Measurements from ENCODE around the gene FOXO3B. TPM values are rescaled to one million over a fixed set of nuclear protein-coding genes. Genes with fewer than 3 reads are reported as not detected.
"Not testable (repeated sequence)": the region's sequence is repeated elsewhere in the genome, so short reads cannot be mapped to it uniquely, and the experiment has no call there.

The FOXO3B gene
- total RNA-seq (ENCODE audit: low replicate concordance) = 3.4 and 5.4 TPM in 2 replicates

DNA sequence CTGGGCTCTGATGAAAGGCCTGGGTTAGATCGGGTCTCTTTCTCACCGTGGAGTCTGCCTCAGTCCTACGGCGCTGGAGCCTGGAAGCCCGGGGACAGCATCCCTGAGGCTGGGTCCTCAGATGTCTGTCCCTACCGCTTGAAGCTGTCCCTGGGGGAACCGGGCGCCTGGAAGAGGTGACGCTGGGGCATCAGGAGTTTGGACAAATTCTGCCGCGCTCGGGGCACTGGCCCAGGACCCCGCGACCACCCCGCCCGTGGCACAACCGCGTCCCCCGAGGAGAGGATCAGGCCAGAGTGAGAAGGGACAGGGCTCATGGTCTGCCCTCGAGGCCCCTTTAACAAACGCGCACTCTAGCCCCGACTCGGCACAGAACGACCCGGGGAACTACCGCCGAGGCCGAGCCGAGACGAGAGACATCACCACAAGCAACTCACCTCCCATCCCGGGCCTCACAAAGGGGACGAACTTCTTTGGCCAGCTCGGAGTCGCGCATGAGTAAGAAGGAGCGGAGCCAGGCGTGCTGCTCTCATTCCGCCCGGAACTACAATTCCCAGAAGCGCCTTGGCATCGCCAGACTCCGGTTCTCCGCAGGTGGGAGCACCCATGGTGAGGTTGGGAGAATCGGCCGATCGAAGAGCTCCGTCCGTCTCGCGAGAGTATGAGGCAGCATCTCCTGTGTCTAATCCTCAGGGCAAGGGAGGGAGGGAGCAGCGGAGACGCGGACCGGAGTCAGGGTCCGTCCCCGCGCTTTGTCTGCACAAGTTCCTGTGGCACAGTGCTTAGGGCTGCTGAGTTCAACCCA, at the start of gene FOXO3B:
Gene FOXO3B, minus strand, starts transcription at position 548 of the 805 bp plus-strand sequence. CDS start 663 bp downstream, outside the sequence.
- DNase-seq (ENCODE audit: low read depth) = peak; percentile 90
- H3K4me3 ChIP-seq (ENCODE audit: low read depth, low read length) = peak within 1 kb of the TSS; percentile 66

DNA sequence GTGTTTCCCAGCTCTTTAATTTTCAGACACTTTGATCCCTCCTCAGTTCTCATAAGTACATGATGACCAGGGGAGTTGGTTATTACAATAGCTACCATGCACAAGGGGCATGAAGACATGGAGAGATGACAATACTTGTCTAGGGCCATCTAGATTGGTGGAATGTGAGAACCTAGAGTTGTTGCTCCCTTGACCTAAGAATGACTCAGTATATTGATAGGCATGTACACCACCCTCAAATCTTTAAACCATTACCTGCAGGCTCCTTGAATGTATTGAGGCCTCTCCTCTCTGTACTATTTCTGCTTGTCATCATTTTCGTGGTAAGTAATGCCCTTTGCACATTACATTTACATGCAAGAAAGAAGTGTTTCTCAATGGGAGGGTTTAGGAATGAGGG, 41.4 kb upstream of the FOXO3B start:
- H3K4me3 ChIP-seq (ENCODE audit: low read depth, low read length); DNase-seq (ENCODE audit: low read depth): not testable (repeated sequence)

DNA sequence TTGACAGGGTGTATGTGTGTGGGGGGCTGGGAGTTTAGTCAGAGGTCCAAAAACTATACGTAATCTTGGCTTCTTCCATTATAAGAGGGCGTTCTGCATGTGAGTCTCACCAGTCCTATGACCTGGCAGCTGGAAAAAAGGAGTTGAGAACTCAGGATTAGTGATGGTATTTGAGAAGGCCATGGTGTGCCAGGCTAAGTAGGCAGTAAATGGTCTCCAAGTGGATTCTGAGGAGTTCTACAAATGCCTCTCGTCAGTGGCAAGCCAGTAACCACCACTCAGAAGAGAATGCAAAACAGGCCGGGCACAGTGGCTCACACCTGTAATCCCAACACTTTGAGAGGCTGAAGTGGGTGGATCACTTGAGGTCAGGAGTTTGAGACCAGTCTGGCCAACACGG, 40.5 kb upstream of the FOXO3B start:
- not testable (repeated sequence) for H3K4me3 ChIP-seq (ENCODE audit: low read depth, low read length)

DNA sequence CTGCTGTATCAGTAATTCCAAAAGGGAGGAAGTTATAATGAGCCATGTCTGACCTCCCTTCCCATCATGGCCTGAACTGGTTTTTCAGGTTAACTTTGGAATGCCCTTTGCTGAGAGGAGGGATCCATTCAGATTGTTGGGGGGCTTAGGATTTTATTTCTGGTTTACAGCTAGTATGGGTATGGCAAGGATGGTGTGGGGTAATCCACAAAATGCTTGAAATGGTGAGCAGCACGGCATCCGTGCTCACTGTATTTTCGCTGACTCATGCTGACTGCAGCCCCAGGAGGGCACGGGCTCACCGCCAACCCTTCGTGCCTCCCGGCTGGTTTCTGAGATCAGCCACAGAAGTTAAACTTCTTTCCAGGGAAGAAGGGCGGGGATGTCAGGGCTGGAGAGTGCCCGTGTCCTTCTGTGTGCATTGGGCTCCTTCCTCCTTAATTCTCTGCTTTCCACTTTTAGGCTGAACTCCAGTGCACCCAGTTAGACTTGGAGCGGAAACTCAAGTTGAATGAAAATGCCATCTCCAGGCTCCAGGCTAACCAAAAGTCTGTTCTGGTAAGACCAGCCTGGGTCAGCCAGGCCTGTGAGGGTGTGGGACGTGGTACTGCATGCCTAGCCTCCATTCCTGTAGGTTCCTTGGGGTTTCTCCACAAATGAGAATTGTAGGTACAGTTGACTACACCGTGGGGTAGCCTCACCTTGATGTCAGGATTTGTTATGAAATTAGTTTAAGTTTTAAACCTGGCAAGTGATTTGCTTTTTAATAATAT, 39.8 kb upstream of the FOXO3B start:
- DNase-seq (ENCODE audit: low read depth) = not testable (repeated sequence)

More for the DNA sequence above, 40.5 kb upstream of the FOXO3B start:
- DNase-seq (ENCODE audit: low read depth) = not testable (repeated sequence)

DNA sequence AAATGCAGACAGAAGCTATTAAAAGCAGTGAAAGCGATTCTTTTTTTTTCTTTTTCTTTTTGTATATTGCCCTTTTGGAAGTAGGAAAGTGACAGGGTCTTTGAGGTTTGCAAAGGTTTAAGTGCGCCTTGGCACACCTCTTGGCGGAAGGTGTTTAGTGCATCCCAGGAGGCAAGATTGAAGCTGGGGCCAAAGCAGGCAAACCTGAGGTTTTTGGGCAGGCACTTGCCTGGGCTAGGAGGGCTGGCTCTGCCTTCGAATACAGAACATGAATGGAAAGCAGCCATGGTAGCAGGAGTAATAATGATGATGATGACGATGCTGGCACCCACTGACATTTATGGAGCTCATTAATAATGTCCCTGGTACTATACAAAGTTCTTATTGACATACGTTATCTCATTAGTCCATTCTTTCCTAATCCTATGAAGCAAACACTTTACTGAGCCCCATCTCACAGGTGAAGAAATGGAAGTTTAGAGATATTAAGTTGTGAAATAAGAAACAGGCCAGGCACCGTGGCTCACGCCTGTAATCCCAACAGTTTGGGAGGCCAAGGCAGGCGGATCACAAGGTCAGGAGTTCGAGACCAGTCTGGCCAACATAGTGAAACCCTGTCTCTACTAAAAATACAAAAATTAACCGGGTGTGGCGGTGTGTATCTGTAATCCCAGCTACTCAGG, 37.5 kb upstream of the FOXO3B start:
- DNase-seq (ENCODE audit: low read depth) = not testable (repeated sequence)

More for the DNA sequence above, 39.8 kb upstream of the FOXO3B start:
- H3K4me3 ChIP-seq (ENCODE audit: low read depth, low read length) = not testable (repeated sequence)

DNA sequence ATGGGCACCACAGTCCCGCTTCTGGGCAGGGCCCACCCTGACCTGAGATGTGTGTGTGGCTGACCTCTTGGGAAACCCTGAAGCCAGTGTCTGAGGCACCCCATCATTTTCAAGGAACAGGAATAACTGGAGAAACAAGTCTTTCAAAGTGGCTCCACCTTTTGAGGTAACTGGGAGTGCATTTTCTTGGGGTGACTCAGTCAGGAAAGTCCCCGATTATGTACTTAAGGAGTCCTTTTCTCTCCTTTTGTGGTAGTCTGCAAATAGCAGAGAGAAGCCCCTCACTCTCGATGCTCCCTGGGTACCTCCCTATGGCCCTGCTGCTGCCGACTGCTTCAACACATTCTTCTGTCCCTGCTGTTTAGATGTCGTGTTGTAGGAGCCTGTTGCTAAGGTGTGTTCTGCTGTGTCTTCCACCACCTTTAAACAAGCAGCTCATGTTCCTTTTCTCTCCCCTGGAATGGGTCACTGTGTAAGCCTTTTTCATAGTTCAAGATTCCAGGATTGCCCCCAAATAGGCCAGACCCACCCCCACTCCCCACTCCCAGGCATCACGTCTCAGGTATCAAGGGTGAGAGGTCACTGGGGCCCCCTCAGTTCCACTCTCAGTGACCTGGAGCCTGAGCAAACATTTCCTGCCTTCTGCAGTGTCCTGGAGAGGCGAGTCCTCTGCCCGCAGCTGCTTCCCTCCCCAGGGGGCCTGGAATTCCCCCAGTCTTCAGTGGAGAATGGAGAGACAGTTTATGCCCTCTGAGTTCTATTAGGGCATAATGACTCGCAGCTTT, 36.7 kb upstream of the FOXO3B start:
- DNase-seq (ENCODE audit: low read depth); H3K4me3 ChIP-seq (ENCODE audit: low read depth, low read length): not testable (repeated sequence)

More for the DNA sequence above, 37.5 kb upstream of the FOXO3B start:
- H3K4me3 ChIP-seq (ENCODE audit: low read depth, low read length) = not testable (repeated sequence)

DNA sequence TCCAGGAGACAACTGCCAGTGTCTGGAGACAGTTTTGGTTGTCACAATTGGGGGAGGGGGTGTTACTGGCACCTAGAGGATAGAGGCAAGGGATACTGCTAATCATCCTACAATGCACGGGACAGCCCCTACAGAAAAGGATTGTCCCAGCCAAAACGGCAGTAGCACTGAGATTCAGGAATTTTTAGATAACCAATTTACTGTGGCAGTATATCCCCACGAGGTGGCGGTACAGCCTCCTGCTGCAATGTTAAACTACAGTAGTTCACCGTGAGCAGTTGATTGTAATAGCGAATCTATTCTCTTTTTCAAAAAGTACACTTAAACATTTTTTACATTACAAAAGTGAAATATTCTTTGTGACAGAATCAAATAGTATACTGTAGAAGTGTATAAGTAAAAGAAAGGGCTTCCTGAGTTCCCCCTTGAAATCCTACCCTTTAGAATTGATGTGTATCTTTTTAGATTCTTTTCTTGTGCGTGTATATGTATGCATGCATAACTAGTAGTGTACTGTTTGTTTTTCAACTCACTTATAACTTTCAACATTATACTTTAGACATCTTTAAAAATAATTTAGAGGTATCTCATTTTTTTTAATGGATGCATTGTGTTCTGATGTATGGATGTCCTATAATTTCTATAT, 30.4 kb upstream of the FOXO3B start:
- not testable (repeated sequence) for H3K4me3 ChIP-seq (ENCODE audit: low read depth, low read length)
- DNase-seq (ENCODE audit: low read depth) = peak; percentile 75
- TF ChIP-seq, protein P1, sequence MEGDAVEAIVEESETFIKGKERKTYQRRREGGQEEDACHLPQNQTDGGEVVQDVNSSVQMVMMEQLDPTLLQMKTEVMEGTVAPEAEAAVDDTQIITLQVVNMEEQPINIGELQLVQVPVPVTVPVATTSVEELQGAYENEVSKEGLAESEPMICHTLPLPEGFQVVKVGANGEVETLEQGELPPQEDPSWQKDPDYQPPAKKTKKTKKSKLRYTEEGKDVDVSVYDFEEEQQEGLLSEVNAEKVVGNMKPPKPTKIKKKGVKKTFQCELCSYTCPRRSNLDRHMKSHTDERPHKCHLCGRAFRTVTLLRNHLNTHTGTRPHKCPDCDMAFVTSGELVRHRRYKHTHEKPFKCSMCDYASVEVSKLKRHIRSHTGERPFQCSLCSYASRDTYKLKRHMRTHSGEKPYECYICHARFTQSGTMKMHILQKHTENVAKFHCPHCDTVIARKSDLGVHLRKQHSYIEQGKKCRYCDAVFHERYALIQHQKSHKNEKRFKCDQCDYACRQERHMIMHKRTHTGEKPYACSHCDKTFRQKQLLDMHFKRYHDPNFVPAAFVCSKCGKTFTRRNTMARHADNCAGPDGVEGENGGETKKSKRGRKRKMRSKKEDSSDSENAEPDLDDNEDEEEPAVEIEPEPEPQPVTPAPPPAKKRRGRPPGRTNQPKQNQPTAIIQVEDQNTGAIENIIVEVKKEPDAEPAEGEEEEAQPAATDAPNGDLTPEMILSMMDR (IDR thresholded peaks at IDR 0.05; ENCODE audit: insufficient read depth, low read length) = peak; percentile 53

DNA sequence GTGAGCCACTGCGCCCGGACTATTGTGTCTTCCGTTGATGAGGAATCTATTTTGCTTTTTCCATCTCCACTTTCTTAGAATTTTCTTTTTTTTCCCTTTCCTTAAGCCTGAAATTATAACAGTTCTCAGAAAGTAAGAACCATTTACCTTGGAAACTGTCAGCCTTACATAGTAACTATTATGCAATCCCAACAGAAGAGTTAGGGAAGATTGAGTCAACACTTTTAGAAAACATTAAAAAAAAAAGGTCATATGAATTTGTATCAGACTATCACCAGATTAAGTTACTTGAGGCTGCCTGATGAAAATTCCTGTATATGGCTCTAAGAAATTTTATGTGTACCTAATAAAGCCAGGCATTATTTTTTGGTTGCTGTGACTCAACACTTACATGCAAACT, 26.1 kb upstream of the FOXO3B start:
- H3K4me3 ChIP-seq (ENCODE audit: low read depth, low read length); DNase-seq (ENCODE audit: low read depth): not testable (repeated sequence)

DNA sequence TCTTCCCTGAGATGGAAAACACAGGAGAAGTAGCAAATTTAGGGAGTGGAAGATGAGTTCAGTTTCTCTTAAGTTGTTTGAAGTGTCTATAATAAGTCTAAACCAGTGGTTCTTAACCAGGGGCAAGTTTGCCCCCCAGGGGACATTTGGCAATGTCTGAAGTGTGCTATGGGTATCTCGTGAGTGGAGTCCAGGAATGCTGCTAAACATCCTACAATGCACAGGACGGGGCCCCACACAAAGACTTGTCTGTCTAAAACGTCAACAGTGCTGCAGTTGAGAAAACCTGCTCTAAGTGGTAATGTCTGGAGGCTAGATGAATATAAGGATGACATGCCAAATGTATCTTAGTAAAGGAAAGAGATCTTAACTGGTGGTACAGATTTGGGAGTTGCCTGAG, 23.8 kb upstream of the FOXO3B start:
- not testable (repeated sequence) for H3K4me3 ChIP-seq (ENCODE audit: low read depth, low read length)

DNA sequence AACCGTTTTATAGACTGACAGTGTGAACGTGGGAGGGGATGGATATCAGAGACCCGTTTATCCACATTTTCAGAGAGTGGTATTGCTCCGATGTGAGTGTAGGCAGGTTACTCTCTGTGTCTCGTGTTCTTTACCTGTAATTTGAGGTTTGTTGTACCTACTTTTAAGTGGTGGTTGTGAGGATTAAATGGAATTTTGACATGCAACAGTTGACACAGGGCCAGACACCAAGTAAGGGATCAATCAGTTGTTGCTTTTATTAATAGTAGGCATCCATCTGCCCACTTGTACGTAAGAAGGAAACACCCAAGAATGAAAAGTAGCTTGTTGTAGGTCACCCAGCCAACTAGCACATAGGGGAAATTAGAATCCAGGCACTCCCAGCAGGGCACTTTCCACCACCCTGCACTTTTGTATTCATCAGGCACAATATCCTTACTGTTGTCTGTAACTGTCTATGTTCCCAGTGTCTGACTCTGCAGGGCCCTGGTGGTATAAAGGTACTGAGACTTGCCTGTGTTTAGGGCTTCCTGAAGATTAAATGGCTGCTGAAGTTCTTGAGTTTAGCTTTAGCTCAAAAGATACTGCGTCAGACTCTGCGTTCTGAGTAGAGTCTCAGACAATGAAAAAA, 16.5 kb upstream of the FOXO3B start:
- H3K4me3 ChIP-seq (ENCODE audit: low read depth, low read length) = peak overlapping the region; percentile 64
- DNase-seq (ENCODE audit: low read depth) = not testable (repeated sequence)

More for the DNA sequence above, 23.8 kb upstream of the FOXO3B start:
- DNase-seq (ENCODE audit: low read depth) = not testable (repeated sequence)

DNA sequence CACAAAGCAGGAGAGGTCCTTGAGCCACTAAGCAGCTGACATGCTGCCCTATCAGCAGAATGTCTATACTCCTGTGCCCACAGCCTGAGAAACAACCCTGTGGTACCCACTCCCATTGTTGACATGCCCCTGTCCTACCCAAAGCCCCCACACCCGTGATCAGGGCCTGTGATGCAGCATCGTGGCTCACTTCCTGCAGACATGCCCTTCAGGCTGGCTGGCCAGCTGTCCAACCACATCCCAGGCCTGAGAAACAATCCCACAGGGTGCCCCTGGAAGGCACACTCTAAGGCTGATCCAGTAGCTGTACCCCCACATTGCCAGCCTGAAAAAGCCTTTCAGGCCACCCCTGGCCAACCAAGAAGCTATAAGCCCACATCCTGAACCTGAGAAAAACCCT, 13.0 kb upstream of the FOXO3B start:
- not testable (repeated sequence) for DNase-seq (ENCODE audit: low read depth); H3K4me3 ChIP-seq (ENCODE audit: low read depth, low read length)

DNA sequence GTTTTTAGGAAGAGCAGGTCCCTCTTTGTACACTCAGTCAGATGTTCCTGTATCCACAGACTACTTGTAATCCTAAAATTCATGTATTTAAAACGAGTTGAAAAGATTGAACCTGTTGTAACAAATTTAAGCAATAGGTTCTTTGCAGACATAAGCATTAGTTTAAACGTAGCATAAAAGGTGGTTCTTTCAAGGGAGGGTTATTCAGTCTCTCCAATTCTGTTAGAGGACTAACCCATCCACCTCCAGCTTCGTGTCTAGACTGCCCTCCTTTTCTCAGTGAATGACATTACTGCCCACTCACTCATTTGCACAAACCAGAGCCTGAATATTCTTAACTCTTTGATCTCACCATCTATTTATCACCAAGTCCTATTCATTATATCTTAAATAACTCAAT, 554 bp upstream of the FOXO3B start:
- H3K4me3 ChIP-seq (ENCODE audit: low read depth, low read length) = peak overlapping the region; percentile 37
- DNase-seq (ENCODE audit: low read depth) = peak; percentile 9

DNA sequence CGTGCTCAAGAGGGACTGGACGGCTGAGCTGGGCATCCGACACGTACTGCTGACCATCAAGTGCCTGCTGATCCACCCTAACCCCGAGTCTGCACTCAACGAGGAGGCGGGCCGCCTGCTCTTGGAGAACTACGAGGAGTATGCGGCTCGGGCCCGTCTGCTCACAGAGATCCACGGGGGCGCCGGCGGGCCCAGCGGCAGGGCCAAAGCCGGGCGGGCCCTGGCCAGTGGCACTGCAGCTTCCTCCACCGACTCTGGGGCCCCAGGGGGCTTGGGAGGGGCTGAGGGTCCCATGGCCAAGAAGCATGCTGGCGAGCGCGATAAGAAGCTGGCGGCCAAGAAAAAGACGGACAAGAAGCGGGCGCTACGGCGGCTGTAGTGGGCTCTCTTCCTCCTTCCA, 4.7 kb downstream of the FOXO3B start:
- not testable (repeated sequence) for DNase-seq (ENCODE audit: low read depth); H3K4me3 ChIP-seq (ENCODE audit: low read depth, low read length)

DNA sequence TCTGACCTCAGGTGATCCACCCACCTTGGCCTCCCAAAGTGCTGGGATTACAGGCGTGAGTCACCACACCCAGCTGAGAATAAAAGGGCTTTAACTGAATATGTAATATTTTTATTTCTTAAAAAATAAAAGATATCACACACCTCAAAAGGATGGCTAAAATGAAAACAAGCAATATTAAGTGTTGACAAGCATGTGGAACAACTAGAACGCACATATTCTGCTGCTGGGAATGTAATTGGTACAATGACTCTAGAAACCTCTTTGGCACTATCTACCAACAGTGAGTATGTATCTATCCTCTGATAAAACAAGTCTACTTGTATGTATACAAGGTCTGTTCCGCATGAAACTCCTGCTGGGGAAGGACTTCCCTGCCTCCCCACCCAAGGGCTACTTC, 5.2 kb downstream of the FOXO3B start:
- H3K4me3 ChIP-seq (ENCODE audit: low read depth, low read length) = not testable (repeated sequence)

DNA sequence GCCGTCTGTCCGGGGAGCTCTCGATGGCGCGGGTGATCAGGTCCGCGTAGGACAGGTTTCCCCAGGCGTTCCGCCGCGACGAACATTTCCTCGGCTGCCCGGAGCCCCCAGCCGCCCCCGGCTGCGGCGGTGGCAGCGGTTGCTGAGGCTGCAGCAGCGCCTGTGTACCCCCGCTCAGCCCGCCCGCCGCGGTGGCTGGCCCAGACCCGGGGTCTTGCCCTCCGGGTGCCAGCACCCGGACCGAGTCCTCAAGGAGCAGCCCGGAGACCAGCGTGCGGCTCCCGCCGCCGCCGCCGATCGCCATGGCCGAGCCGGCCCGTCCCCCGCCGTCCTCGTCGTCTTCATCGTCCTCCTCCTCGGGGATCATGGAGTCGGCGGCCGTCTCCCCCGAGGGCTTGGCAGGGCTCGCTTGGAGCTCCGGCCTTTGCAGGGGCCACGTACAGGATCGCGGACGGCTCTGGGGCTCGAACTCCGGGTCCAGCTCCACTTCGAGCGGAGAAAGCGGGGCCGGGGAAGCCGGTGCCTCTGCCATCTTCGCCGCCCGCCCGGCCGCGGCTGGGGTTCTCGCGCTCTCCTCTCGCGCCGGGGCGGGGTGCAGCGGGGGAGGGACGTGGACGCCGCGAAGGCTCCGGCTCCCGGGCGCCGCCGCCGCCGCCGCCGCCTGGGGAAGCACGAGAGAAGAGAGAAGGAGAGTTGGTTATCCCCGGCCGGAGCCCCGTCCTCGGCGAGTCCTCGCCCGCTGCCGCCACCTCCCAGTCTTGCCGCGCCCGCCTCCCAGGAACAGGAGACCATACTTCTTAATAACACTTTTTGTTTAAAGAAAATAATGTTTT, 9.5 kb downstream of the FOXO3B start:
- H3K4me3 ChIP-seq (ENCODE audit: low read depth, low read length); DNase-seq (ENCODE audit: low read depth): not testable (repeated sequence)

More for the DNA sequence above, 5.2 kb downstream of the FOXO3B start:
- DNase-seq (ENCODE audit: low read depth) = not testable (repeated sequence)

Measured in fibroblast of the aortic adventitia (primary cell).